ENCODE results near the gene BTBD7. TPM values are rescaled to one million over a fixed set of nuclear protein-coding genes. Genes with fewer than 3 reads are reported as not detected.
A peak's percentile ranks its signal among the peaks of the same experiment; 100 is the strongest.

BTBD7 gene, protein sequence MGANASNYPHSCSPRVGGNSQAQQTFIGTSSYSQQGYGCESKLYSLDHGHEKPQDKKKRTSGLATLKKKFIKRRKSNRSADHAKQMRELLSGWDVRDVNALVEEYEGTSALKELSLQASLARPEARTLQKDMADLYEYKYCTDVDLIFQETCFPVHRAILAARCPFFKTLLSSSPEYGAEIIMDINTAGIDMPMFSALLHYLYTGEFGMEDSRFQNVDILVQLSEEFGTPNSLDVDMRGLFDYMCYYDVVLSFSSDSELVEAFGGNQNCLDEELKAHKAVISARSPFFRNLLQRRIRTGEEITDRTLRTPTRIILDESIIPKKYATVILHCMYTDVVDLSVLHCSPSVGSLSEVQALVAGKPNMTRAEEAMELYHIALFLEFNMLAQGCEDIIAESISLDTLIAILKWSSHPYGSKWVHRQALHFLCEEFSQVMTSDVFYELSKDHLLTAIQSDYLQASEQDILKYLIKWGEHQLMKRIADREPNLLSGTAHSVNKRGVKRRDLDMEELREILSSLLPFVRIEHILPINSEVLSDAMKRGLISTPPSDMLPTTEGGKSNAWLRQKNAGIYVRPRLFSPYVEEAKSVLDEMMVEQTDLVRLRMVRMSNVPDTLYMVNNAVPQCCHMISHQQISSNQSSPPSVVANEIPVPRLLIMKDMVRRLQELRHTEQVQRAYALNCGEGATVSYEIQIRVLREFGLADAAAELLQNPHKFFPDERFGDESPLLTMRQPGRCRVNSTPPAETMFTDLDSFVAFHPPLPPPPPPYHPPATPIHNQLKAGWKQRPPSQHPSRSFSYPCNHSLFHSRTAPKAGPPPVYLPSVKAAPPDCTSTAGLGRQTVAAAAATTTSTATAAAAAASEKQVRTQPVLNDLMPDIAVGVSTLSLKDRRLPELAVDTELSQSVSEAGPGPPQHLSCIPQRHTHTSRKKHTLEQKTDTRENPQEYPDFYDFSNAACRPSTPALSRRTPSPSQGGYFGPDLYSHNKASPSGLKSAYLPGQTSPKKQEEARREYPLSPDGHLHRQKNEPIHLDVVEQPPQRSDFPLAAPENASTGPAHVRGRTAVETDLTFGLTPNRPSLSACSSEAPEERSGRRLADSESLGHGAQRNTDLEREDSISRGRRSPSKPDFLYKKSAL
- total RNA-seq (ENCODE audit: unreplicated experiment) = 41.1 TPM
- long read RNA-seq, partial matches to known transcripts = 2 of 2 reads
- long read RNA-seq, other reads (novel, unspliced or antisense) = 0 of 2 reads

DNA sequence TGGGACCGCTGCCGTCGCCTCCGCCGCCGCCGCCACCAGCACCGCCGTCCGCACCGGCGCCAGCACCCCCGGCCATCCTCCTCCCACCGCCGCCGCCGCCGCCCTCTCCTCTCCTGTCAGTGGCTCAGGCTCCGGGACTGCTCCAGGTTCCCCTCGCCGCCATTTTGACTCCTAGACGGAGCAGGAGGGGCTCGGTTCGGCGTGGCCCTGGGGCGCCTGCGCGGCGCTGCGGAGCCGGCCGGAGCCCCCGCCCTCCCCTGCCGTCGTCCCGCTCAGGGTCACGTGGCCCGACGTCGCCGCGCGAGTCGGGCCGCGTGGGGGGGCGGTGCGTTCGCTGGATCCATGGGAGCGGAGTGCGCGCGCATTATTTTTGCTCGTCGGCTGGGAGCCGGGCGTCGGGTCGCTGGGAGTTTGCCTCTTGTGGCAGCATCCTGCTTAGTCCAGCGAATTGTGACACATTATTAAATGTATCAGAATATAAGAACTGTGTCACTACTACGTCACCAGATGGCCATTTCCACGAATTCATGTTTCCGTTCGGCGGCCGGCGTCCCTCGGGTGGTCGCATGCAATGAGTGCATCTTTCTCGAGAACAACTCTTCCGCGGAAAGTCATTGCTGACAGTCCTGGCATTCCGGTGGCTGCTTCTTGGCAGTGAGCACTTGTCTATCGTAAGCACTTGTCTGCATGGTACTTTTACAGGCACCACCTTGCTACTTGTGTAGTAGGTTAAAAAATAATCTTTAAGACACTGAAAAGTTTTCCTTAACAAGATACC, at the start of gene BTBD7:
BTBD7 (minus strand) TSS at position 184 of the 778 bp plus-strand sequence. CDS start 36,985 bp downstream, outside the sequence.
- DNase-seq = peak; percentile 98
- H3K4me3 Mint-ChIP-seq (ENCODE audit: unreplicated experiment) = peak within 1 kb of the TSS; percentile 95
- peaks cover 11% of the 10 kb centered on the region for H3K4me1 Mint-ChIP-seq (ENCODE audit: low read depth, unreplicated experiment)
- peaks cover 8% of the 10 kb centered on the region for H3K27me3 Mint-ChIP-seq (ENCODE audit: unreplicated experiment)
- TF ChIP-seq, protein P1, sequence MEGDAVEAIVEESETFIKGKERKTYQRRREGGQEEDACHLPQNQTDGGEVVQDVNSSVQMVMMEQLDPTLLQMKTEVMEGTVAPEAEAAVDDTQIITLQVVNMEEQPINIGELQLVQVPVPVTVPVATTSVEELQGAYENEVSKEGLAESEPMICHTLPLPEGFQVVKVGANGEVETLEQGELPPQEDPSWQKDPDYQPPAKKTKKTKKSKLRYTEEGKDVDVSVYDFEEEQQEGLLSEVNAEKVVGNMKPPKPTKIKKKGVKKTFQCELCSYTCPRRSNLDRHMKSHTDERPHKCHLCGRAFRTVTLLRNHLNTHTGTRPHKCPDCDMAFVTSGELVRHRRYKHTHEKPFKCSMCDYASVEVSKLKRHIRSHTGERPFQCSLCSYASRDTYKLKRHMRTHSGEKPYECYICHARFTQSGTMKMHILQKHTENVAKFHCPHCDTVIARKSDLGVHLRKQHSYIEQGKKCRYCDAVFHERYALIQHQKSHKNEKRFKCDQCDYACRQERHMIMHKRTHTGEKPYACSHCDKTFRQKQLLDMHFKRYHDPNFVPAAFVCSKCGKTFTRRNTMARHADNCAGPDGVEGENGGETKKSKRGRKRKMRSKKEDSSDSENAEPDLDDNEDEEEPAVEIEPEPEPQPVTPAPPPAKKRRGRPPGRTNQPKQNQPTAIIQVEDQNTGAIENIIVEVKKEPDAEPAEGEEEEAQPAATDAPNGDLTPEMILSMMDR (IDR thresholded peaks at IDR 0.05; ENCODE audit: partially characterized antibody, unreplicated experiment) = no peak
- no peaks in the 10 kb centered on the region for H3K36me3 Mint-ChIP-seq (ENCODE audit: unreplicated experiment)
- peaks cover 8% of the 10 kb centered on the region for H3K9me3 Mint-ChIP-seq (ENCODE audit: unreplicated experiment)
- peak within 1 kb of the TSS; percentile 88 for H3K27ac Mint-ChIP-seq (ENCODE audit: unreplicated experiment)

DNA sequence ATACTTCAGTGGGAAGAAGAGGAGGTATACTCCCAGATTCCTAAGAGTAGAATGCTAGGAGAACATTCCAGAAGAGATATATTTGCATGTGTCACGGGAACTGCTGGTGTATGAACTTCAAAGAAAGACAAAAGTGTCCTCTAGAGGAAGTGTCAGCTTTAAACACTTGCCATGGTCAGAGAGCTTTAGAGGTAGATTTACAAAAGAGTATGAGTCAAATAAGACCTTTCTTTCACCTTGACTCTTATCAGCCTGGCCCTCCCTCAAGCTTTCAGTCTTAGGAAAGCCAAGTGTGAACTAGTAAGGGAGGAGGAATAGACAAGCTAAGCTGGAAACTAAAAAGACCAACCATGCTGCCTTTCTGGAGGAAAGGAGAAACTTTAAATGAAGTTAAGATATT, 48.8 kb upstream of the BTBD7 start:
- DNase-seq = no peak
- TF ChIP-seq, protein P1 (IDR thresholded peaks at IDR 0.05; ENCODE audit: partially characterized antibody, unreplicated experiment) = no peak
- Mint-ChIP-seq H3K9me3 (ENCODE audit: unreplicated experiment) (peaks cover 2% of the 10 kb centered on the region), H3K4me1 (ENCODE audit: low read depth, unreplicated experiment) (no peaks in the 10 kb centered on the region), H3K27ac (ENCODE audit: unreplicated experiment) (no peak overlapping the region), H3K4me3 (ENCODE audit: unreplicated experiment) (no peak overlapping the region), H3K36me3 (ENCODE audit: unreplicated experiment) (no peaks in the 10 kb centered on the region), H3K27me3 (ENCODE audit: unreplicated experiment) (no peaks in the 10 kb centered on the region)

- no peaks in the 10 kb centered on the region for H3K4me1 Mint-ChIP-seq (ENCODE audit: low read depth, unreplicated experiment)
- TF ChIP-seq, protein P1 (IDR thresholded peaks at IDR 0.05; ENCODE audit: partially characterized antibody, unreplicated experiment) = no peak
Observed at GRCh38 chr14:93379831-93380230, 47.0 kb upstream of the BTBD7 start.

GRCh38 chr14:93375673-93376156, 42.9 kb upstream of the BTBD7 start:
- Mint-ChIP-seq H3K4me1 (ENCODE audit: low read depth, unreplicated experiment) (no peaks in the 10 kb centered on the region), H3K27me3 (ENCODE audit: unreplicated experiment) (no peaks in the 10 kb centered on the region), H3K4me3 (ENCODE audit: unreplicated experiment) (no peak overlapping the region), H3K36me3 (ENCODE audit: unreplicated experiment) (peaks cover 12% of the 10 kb centered on the region), H3K9me3 (ENCODE audit: unreplicated experiment) (peaks cover 3% of the 10 kb centered on the region), H3K27ac (ENCODE audit: unreplicated experiment) (no peak overlapping the region)
- DNase-seq = no peak
- TF ChIP-seq, protein P1 (IDR thresholded peaks at IDR 0.05; ENCODE audit: partially characterized antibody, unreplicated experiment) = no peak

More at GRCh38 chr14:93379831-93380230, 47.0 kb upstream of the BTBD7 start:
- DNase-seq = no peak
- H3K36me3 Mint-ChIP-seq (ENCODE audit: unreplicated experiment) = no peaks in the 10 kb centered on the region
- H3K27ac Mint-ChIP-seq (ENCODE audit: unreplicated experiment) = no peak overlapping the region
- H3K4me3 Mint-ChIP-seq (ENCODE audit: unreplicated experiment) = no peak overlapping the region
- no peaks in the 10 kb centered on the region for H3K27me3 Mint-ChIP-seq (ENCODE audit: unreplicated experiment)
- H3K9me3 Mint-ChIP-seq (ENCODE audit: unreplicated experiment) = peaks cover 2% of the 10 kb centered on the region

Data from glutamatergic neuron (in vitro differentiated cells).